HG03571 (cell line): ENCODE measurements around the gene ATP1B1.

Experiments
- ATAC-seq: cut with Tn5 transposase; IDR thresholded peaks from one replicate; pipeline ENCODE4 v1.9.1; 2021; ENCODE audit not compliant: unreplicated experiment

ATP1B1 gene

DNA sequence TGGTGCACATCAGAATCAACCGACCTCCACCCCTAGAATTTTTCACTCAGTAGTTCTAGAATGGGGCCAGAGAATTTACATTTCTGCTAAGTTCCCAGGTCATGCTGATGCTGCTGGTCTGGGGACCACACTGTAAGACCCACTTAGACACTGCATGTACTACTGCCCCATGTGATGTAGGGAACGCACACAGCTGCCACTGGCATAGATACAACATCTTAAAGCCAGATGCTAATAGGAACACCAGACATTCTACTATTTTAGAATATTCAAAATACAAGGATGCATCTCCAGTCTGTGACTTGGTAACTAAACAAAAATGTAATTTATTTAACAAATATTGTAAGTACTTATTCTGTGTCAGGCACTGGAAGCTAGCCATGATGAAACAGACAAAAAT is 14.1 kb upstream of the ATP1B1 start:
- no peak for ATAC-seq

DNA sequence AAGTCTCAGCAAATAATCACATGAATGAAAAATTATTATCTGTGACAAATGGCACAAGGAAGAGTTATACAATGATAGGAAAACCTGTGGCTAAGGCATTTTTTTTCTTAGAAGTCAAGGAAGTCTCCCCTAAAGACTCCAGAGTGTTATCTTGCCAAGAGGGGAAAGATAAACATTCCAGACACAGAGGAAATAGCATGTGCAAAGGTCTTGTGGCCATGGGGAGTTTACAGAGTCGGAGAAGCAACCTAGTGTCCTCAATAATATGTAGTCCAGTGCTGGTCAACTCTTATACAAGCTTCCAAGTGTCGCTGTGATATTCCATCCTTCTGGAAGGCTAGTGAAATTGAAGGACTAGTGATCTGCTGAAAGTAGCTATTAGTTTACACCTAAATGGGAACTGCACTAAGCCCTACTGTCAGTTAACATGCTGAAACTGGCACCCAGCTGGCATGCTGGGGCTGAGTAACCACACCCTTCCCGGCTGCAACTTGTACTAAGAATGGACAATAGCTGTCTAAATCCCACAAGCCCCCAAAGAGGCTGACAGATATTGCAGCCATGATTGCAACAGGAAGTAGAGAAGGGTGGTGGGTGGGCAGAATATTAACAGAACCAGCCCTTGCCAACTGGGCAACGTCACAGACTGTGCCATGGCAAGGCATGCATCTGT is 11.5 kb upstream of the ATP1B1 start:
- ATAC-seq: no peak

DNA sequence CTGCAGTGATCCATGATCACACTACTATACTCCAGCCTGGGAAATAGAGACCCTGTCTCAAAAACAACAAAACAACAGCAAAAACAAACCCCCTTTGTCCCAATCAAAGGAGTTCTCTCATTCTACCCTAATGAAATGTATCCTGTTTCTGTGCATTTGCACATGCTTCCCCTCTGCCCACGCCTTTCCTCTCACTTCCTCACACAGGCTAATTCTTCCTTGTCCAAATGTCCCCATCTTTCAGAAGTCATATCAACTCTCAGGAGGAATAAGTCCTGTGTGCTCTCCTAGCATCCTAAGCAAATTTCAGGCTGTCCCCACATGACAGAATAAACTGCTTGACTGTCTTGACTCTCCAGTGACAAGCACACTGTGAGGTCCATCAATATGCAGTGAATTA is 8.1 kb upstream of the ATP1B1 start:
- ATAC-seq: no peak

DNA sequence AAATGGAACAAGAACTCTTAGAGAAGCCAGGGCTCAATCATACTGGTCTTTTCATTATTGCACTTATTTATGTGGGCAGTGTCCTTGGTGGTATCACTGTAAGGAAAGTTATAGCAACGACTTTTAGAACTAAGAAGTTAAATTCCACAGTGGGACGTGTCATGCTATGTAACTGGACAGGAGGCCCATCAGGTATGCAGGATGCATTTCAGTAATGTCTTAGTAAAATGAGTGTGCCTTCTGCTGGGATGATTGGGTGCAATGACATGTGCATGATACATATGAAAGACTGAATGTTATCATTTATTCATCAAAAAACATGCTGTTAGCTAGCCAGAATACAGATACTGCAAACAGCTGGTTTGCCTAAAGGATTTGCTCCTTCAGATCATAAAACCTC is 6.9 kb upstream of the ATP1B1 start:
- no peak for ATAC-seq

DNA sequence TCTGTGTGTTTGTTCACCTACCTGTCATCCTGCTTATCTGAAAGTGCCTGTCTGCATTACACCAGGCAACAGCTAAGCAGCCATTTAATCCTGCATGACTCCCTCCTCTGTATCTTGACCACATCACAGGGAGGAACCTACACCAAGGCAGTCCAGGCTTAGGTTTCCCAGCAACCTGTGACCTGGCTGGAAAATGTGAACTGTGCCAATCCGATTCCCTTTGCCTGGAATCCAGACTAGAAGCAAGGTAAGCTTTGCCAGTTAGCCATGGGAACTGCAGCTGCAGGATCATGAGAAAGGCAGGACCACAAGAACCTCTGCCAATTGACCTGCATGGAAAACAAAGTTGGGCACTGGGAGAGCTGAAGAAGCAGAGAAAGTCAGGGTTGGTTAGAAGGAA is 6.3 kb upstream of the ATP1B1 start:
- no peak for ATAC-seq

DNA sequence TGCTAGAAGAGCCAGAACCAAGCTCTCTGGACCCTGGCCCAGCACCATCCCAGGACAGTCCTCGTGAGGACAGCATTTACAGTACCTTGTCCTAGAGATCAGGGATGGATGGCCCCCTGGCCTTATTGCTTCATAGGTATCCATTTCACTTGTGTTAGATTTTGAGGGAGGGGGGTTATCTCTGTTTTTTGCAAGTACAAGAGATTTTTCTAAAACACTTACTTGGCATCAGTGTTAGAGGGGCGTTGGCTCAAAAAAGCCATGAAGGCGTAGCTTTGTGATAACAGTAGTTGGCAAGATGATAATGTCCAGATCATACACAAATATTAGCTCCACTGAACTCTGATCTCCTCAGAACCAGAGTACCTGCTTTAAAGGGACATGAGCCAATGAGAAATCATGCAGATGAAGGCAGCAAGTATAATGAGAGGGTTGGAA is 5.8 kb upstream of the ATP1B1 start:
- no peak for ATAC-seq

DNA sequence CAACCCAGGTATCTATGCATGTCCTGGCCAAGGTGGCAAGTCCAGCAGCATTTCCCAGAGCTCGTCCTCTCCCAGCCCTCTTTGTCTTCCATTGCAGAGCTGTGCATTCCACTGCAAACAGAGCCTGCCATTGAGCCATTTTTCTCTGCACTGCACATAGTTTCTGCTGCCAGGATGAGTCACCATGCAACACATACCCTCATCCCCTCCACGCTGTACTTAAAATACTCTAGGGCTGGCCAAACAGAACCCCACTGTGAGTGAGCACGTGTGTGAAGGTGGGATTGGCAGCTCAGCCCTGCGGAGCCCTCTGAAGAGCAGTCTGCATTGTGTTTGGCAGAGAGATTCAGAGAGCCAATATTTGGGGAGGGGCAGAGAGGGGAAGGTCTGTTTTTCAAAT is 3.9 kb upstream of the ATP1B1 start:
- ATAC-seq: no peak

DNA sequence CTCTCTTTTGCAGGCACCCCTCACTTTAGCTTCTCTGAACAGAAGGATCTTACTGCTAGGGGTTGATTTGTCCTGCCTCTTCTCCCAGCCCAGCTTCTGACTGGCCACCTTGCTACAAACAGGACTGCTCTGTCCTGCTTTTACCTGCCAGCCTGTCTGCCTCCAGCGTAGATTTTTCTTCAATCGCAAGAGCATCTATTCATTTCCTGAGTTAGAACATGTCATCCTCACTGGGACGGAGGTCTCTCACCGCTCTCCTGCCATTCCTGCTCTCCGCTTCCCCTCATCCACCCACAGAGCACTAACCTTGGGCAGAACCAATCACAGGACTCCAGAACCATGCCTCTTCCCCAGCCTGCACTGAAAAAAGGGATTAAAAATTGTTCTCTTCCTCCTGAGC is 3.5 kb upstream of the ATP1B1 start:
- no peak for ATAC-seq

DNA sequence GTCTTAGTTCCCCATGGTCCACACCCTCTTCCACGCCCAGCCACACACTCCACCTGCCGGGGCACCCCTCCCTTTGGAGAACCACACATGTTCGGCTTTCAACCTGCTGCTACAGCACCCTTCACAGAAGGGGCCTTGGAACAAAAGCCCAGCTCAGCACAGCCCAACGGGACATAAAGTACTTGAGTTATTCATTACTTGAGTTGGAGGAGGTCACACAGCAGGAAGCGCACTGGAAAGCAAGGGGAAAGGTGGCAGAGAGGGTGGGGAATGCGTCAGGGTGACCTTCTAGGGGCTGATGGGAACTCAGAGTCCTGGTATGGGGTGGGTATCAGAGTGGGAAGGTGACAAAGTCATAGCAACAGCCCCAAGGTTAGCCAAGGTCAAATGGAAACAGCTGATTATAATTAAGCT is 3.0 kb upstream of the ATP1B1 start:
- ATAC-seq: no peak

DNA sequence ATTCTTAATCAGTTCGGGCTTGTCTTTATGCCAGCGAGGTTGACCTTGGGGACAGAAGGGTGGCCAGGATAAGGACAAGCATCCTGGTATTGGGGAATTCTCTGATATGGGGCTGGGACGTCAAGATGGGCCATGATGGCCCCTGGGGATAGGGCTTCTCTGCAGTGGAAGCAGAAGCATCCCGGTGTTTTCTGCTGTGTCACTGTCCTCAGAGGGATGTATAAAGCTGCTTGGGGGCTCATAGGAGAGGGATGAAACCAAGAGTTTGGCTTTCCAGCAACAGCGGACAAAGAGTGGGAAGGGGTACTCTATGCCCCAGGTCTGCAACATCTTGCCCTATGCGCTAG is 1.4 kb upstream of the ATP1B1 start:
- no peak for ATAC-seq

DNA sequence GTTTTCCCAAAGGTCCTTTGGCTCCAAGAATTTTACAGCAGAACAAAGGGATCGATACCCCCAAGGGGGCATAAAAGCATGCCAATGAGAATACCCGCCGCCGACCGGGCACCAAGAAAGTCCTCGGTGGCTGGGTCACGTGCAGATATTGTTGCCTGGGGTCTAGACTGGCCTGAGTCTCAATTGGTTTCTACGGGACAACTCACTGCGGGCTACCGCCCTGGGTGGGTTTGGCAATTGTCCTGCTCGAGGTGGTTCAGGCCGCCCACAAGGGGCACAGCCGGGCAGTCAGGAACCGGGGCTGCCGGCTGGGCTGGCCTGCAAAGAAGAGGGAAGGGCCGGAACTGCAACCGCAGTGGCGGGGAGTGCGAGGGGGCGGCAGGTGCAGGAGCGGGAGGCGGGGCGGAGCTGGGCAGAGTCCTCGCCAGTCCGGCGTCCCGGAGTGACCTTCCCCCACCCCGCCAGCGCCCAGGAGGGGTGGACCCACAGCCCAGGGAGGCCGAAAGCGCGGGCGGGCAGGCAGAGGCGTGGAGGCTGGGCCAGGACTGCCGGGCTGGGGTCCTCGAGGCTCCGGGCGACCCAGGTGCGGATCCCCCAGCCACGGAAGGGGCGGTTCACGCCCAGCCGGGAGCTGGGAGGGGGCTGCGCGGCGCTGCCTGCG is 926 bp upstream of the ATP1B1 start:
- peak; percentile 42 for ATAC-seq

DNA sequence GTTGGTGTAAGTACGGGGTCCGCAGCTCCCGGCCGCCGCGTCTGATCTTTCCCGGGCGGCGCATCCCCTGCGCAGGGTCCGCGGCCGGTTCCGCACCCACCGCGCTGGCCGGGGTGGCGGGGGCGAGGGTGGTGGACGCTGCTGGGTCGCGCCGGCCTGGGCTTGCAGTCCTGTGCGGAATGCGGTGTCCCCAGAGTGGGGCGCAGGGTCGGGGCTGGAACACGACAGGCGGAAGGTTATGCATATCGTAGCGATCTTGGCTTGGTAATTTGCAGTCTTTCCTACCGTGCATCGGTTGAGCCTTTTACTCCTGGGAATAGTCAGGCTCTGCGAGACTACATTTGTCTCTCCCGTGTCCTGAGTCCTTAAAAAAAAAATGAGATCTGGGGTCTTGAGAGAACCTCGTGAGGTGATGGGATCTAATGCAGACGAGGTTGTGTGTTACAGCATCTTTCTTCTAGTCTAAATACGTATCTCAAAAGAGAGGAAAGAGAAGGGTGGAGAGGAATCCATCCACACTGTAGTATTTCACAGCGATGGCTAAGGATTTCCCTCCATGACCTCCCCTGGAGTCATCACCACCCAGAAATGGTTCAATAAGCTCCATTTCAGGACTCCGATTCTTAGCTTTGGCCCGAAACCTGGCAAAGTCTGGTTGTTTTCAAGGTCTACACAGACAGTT is 572 bp downstream of the ATP1B1 start:
- ATAC-seq: no peak

DNA sequence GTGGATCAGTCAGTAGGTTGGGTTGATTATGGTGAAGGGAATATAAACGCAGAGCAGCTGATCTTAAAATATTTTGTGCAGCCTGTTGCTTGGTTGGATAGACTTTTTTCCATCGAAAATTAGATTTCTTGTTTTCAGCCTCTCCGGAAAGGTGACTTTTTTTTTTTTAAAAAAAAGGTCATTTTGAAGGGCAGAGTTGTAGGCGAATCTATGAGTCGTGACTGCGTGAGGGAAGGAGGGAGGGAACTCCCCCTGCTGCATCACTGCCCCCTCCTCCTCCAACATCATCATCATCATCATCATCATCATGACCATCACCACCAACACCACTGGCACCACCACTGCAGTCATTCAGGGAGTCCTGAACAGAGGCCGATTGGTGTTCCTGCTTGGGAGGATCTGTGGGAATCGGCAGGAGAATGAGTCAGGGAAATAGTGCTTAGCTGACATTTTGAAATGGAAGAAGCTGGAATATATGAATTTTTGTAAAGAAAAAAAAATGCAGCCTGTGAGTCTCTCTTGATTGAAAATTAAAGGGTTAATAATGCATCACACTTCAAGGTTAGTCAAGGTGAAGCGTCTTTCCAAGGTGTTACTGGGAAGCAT is 1.2 kb downstream of the ATP1B1 start:
- ATAC-seq: no peak

DNA sequence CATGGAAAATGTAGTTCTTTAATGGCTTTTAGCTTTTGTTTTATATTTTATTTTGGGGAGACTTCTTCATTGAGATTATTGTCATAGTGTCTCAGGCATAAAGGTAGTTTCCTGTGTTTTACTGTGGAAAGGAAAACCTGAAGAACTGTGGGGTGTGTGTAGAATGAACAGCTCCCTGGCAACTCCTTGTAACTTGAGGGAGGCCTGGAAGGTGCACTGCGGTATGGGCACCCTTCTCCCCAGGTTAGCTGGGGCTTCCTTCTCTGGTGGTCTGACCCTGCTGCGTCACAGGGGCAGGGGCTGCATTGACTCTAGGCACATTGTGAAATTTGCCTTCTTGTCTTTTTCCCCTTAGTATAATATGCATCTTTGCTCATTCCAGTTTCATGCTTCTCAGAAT is 1.7 kb downstream of the ATP1B1 start:
- ATAC-seq: no peak

DNA sequence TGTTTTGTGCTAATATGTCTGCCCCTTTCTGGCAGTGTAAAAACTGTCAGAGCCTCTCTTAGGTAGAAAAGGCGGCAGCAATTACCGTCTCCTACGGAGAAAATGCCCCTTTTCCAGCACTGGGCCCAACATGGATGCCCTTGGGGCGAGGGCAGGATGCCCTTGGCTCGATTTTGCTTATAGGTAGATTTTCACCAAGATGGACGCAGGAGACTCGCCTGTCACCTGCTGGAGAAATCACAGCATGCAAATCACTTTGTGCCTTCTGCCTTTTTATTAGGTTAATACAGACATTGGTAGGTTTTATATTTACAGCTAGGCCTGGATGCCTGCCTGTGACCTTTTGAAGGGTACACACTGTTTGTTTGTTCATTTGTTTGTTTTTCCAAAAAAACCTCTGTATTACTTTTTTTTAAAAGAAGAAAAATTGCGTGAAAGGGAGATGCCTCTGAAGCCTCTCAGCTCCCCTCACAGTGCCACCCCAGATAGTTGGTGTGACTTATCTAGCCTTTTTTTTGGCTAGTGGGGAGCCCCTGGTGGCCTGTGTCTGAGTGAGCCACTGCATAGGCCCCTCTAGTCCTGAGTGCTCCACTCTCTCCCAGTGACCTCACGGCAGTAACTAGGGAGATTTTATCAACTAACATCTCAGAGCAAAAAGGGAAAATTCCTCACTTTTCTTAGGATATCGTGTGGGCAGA is 2.5 kb downstream of the ATP1B1 start:
- ATAC-seq: no peak

DNA sequence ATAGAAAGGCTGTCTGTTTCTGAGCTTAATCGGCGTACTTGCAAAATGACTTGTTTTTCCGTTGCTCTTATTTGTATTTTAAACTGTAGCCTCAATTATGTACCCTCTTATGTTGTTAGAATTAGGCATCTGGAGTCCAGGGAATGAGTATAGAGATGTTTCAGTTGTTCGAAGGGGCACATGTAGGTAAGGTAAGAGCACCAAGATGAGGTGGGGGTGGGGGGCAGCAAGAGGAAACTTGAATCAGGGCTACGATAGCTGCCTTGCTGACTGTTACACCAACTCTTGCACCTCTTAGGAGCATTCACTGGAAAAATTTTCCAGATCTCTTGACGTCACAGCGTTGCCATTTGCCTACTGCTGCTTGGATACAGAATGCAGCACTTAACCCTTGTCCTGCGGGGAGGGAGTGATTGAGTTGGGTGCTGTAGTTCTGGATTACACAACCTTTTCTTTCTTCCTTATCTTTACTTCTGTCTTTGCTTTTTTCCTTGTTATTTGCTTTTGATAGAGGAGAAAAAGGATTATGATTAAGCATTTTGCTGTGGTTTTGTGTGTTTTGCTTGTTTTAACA is 3.2 kb downstream of the ATP1B1 start:
- ATAC-seq: no peak

DNA sequence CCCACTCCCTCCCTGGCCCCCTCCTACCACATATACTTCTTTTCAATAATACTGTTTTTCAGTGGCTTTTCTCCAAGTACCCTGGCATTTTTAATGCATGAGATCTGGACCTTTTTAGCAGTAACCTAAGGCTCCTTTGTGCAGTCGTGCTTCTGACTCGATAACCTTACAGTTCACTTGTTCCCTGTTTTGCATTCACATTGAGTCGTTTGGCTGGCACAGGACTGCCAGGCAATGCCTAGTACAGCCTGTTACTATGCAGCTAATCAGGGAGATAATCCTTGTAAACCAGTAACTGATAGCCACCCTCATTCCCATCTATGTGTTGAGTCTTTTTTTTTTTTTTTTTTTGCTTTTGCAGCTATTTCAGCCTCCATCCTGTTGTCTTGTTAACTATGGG is 3.7 kb downstream of the ATP1B1 start:
- no peak for ATAC-seq

DNA sequence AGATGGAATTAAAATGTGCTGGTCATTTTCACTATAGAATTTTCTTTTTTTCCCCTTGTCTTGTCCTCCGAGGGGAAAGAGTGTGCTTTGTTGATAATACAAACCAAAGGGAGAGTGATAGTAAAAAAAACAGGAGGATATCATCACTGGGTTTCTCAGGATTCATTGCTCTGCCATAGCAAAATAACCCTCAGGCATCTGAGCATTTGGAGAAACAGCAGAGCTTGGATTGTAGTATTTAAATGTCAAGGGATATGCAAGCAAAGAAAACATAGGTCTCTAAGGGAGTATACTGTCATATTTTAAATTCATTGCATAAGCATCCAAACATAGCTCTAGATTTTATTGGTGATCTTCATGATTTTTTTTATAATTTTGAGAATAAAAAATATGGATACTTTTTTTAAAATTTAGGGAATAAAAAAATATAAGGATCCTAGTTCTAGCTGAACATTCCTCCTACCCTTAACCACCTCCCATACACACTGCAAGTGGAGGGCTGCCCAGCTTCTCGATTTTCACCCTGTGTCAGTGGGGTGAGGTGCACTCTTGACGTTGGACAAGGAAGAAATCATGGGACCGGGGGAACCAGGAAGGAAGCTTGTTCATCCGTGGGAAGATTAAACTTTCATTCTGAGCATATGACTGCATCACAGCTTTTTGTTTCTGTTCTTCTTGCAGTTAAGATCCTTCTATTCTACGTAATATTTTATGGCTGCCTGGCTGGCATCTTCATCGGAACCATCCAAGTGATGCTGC is 4.4 kb downstream of the ATP1B1 start:
- no peak for ATAC-seq

DNA sequence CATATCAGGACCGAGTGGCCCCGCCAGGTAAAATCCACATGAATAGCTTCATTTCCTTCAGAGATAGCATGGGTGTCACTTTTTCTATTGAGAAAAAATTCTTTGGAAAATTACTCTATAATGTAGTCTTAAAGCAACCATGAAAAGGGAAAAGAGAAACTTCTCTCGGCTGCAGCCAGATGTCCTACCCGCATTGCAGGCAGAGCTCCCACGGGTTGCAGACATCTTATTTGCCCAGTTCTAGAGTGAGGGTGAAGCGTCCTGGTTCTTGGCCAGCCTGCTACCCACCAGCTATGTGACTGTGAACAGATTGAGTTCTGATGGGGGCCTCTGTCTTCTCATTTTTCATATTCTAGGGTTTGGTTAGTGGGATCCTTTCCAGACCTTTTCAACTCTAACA is 5.0 kb downstream of the ATP1B1 start:
- no peak for ATAC-seq

DNA sequence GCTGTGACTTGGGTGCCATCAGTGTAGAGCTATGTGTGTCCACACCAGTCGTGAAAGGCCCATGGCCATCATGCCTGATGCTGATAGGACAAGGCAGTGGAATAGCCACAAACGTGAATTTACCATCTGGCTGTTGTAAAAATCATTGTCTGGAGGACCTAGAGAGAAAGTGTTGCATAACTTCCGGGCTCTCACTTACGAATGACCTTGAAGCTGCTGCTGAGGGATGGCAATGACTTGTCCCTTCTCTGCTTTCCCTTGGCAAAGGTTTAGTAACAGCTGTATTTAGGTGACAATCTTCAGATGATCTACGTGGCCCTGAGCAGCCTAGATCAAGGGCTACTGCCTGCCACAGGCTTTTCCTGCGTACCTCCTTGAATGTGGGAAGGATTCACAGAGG is 5.8 kb downstream of the ATP1B1 start:
- ATAC-seq: no peak
